H1 (cell line): ENCODE measurements around the gene TBCB. TPM values are rescaled to one million over a fixed set of nuclear protein-coding genes. Genes with fewer than 3 reads are reported as not detected.

Source experiments
- CTCF ChIA-PET: fragments of 300-600 bp; sonication (Branson Sonifier 250); formaldehyde crosslinking; loops from one replicate; lab custom pipeline; 2021; ENCODE audit not compliant: partially characterized antibody; lab: Charles Lee
- POLR2A ChIA-PET: fragments of 300-600 bp; sonication (Branson Sonifier 250); formaldehyde crosslinking; loops from one replicate; lab custom pipeline; 2021; ENCODE audit warnings: inconsistent platforms; ENCODE audit not compliant: partially characterized antibody; lab: Charles Lee
- DNase-seq, 2 experiments: peaks; one replicate each; pipeline versions ENCODE4 v3.0.0 to v3.0.0-alpha.2; 2010 to 2022; ENCODE audit warnings: low spot score in 2 of 2, low read depth in 1 of 2, mixed read lengths in 1 of 2
- FAIRE-seq: peaks from 2 replicates; lab custom pipeline; 2011; peaks lifted over from hg19 to GRCh38; lab: Jason Lieb, UNC
- H2AFZ ChIP-seq: 2 replicates; pipeline ENCODE4 v1.8.1; 2012; ENCODE audit warnings: low read length, inconsistent platforms
- H2AK5ac ChIP-seq: 2 replicates; pipeline ENCODE4 v1.6.1; 2013; ENCODE audit warnings: low read depth, low read length
- H2BK120ac ChIP-seq: replicated peaks from 2 replicates; pipeline ENCODE3; 2013; ENCODE audit warnings: low read depth, low read length, inconsistent platforms
- H2BK12ac ChIP-seq: 2 replicates; pipeline ENCODE4 v1.6.1; 2013; ENCODE audit warnings: low read depth, low read length
- H2BK15ac ChIP-seq: 2 replicates; pipeline ENCODE4 v1.6.1; 2013; ENCODE audit warnings: low read length
- H2BK20ac ChIP-seq: 2 replicates; pipeline ENCODE4 v1.6.1; 2013; ENCODE audit warnings: low read length
- H2BK5ac ChIP-seq: 2 replicates; pipeline ENCODE4 v1.6.1; 2013; ENCODE audit warnings: low read depth, low read length
- H3K14ac ChIP-seq: 2 replicates; pipeline ENCODE4 v1.6.1; 2013; ENCODE audit warnings: inconsistent platforms; ENCODE audit not compliant: insufficient read length
- H3K18ac ChIP-seq: 2 replicates; pipeline ENCODE4 v1.6.1; 2013; ENCODE audit warnings: low read length; ENCODE audit errors: extremely low read depth
- H3K23ac ChIP-seq: 2 replicates; pipeline ENCODE4 v1.6.1; 2013; ENCODE audit warnings: inconsistent platforms; ENCODE audit not compliant: insufficient read length
- H3K23me2 ChIP-seq: 2 replicates; pipeline ENCODE4 v1.6.1; 2013; ENCODE audit warnings: low read depth, low read length
- H3K27ac ChIP-seq: 2 replicates; pipeline ENCODE4 v1.6.1; 2011; ENCODE audit warnings: low read depth, low read length, inconsistent platforms
- H3K27me3 ChIP-seq, 4 experiments: replicated peaks in 1 of 4; 1 replicate in 1 of 4; 2 replicates in 3 of 4; pipeline versions ENCODE4 v1.6.1 to v1.8.1; 2011 to 2013; ENCODE audit warnings: low read length in 3 of 4, mild to moderate bottlenecking in 3 of 4, inconsistent platforms in 2 of 4, mixed read lengths in 2 of 4, moderate library complexity in 1 of 4; ENCODE audit not compliant: control insufficient read depth in 3 of 4, insufficient read depth in 3 of 4; ENCODE audit errors: extremely low read depth in 1 of 4
- H3K36me3 ChIP-seq, 4 experiments: 2 replicates each; pipeline versions ENCODE4 v1.6.1 to v1.8.1; 2011 to 2013; ENCODE audit warnings: mild to moderate bottlenecking in 4 of 4, low read length in 3 of 4, moderate library complexity in 2 of 4, control low read depth in 1 of 4, inconsistent platforms in 1 of 4; ENCODE audit not compliant: insufficient read depth in 4 of 4, control insufficient read depth in 2 of 4
- H3K4ac ChIP-seq: replicated peaks from 2 replicates; pipeline ENCODE3; 2013; ENCODE audit warnings: low read length, low read depth, mixed read lengths, inconsistent platforms; ENCODE audit not compliant: insufficient read length
- H3K4me1 ChIP-seq, 4 experiments: replicated peaks in 1 of 4; 1 replicate in 1 of 4; 2 replicates in 3 of 4; pipeline versions ENCODE4 v1.6.1 to v1.8.1; 2011 to 2013; ENCODE audit warnings: low read length in 3 of 4, inconsistent platforms in 2 of 4, mixed read lengths in 1 of 4; ENCODE audit not compliant: insufficient read depth in 4 of 4, control insufficient read depth in 3 of 4
- H3K4me2 ChIP-seq, 2 experiments: 2 replicates each; pipeline versions ENCODE4 v1.6.1 to v1.8.1; 2011 to 2013; ENCODE audit warnings: low read depth in 2 of 2, low read length in 2 of 2, control low read depth in 1 of 2, inconsistent platforms in 1 of 2, mild to moderate bottlenecking in 1 of 2; ENCODE audit not compliant: insufficient read depth in 1 of 2
- H3K4me3 ChIP-seq, 4 experiments: fragments of 200-600, 300-600 bp in 1 of 4; sonication (generic), shearing (Covaris generic), sonication (Bioruptor Twin) in 1 of 4; 2 replicates each; pipeline versions ENCODE4 v1.5.1 to v1.8.1; 2011 to 2016; ENCODE audit warnings: low read length in 4 of 4, low read depth in 3 of 4, control low read depth in 2 of 4, inconsistent platforms in 2 of 4, mild to moderate bottlenecking in 2 of 4, mixed read lengths in 1 of 4, moderate library complexity in 1 of 4; ENCODE audit not compliant: insufficient read depth in 2 of 4; ENCODE audit errors: extremely low read depth in 1 of 4
- H3K56ac ChIP-seq: replicated peaks from 2 replicates; pipeline ENCODE3; 2013; ENCODE audit warnings: low read depth, mild to moderate bottlenecking, mixed read lengths, low read length, inconsistent platforms; ENCODE audit not compliant: insufficient read length
- H3K79me1 ChIP-seq: 2 replicates; pipeline ENCODE4 v1.6.1; 2013; ENCODE audit warnings: low read depth, low read length, control low read depth
- H3K79me2 ChIP-seq, 2 experiments: 2 replicates each; pipeline versions ENCODE4 v1.6.1 to v1.8.1; 2012 to 2013; ENCODE audit warnings: low read length in 2 of 2, mild to moderate bottlenecking in 2 of 2, inconsistent platforms in 1 of 2; ENCODE audit not compliant: insufficient read depth in 2 of 2, control insufficient read depth in 1 of 2
- H3K9ac ChIP-seq, 4 experiments: replicated peaks in 1 of 4; 1 replicate in 1 of 4; 2 replicates in 3 of 4; pipeline versions ENCODE4 v1.6.1 to v1.8.1; 2011 to 2013; ENCODE audit warnings: low read depth in 3 of 4, low read length in 3 of 4, control low read depth in 2 of 4, mild to moderate bottlenecking in 2 of 4, moderate library complexity in 2 of 4, inconsistent platforms in 1 of 4; ENCODE audit errors: extremely low read depth in 1 of 4
- H3K9me3 ChIP-seq, 2 experiments: 2 replicates each; pipeline versions ENCODE4 v1.6.1 to v1.8.1; 2012 to 2013; ENCODE audit warnings: mild to moderate bottlenecking in 2 of 2, moderate library complexity in 2 of 2, control low read depth in 1 of 2, inconsistent platforms in 1 of 2, low read depth in 1 of 2, low read length in 1 of 2, mixed read lengths in 1 of 2; ENCODE audit not compliant: insufficient read depth in 2 of 2
- H4K20me1 ChIP-seq, 2 experiments: replicated peaks in 1 of 2; 2 replicates each; pipeline versions ENCODE3 to v1.8.1; 2011 to 2013; ENCODE audit warnings: inconsistent platforms in 2 of 2, low read length in 2 of 2, mild to moderate bottlenecking in 1 of 2; ENCODE audit not compliant: insufficient read depth in 2 of 2, control insufficient read depth in 1 of 2
- H4K5ac ChIP-seq: 2 replicates; pipeline ENCODE4 v1.6.1; 2013; ENCODE audit warnings: low read length, low read depth, mixed read lengths, inconsistent platforms; ENCODE audit not compliant: insufficient read length
- H4K8ac ChIP-seq: 2 replicates; pipeline ENCODE4 v1.8.0; 2013; ENCODE audit warnings: mild to moderate bottlenecking, moderate library complexity, low read length, inconsistent platforms; ENCODE audit not compliant: insufficient read depth; ENCODE audit errors: extremely low read depth
- H4K91ac ChIP-seq: replicated peaks from 2 replicates; pipeline ENCODE3; 2013; ENCODE audit warnings: low read length, mixed read lengths, inconsistent platforms; ENCODE audit not compliant: insufficient read length
- CBX5 ChIP-seq: fragments of 300-800, 300-1000 bp; sonication (generic); IDR thresholded peaks from 2 replicates; pipeline ENCODE4 v1.7.1; 2016; ENCODE audit warnings: antibody characterized with exemption, low read length, low read depth
- CBX8 ChIP-seq: fragments of 300-800, 300-1000 bp; sonication (generic); IDR thresholded peaks from 2 replicates; pipeline ENCODE4 v1.7.1; 2016; ENCODE audit warnings: low read depth, low read length, borderline replicate concordance
- CEBPB ChIP-seq: IDR thresholded peaks from 2 replicates; pipeline ENCODE4 v1.6.1; 2012; ENCODE audit warnings: low read depth, low read length
- EGR1 ChIP-seq: IDR thresholded peaks from 2 replicates; pipeline ENCODE4 v1.6.1; 2011; ENCODE audit warnings: low read depth, low read length, borderline replicate concordance
- JUND ChIP-seq: IDR thresholded peaks from 2 replicates; pipeline ENCODE4 v1.6.1; 2011; ENCODE audit warnings: mild to moderate bottlenecking, improper control_type of control experiment, low read length
- KDM4A ChIP-seq: IDR thresholded peaks from one replicate; pipeline ENCODE4 v1.7.1; 2012; ENCODE audit warnings: low read depth, mild to moderate bottlenecking, moderate library complexity, low read length, inconsistent platforms; ENCODE audit not compliant: severe bottlenecking
- POLR2AphosphoS5 ChIP-seq: IDR thresholded peaks from 2 replicates; pipeline ENCODE4 v1.6.1; 2011; ENCODE audit warnings: low read depth, low read length
- RXRA ChIP-seq: IDR thresholded peaks from 2 replicates; pipeline ENCODE4 v1.6.1; 2011; ENCODE audit warnings: low read depth, mild to moderate bottlenecking, low read length, moderate library complexity; ENCODE audit not compliant: insufficient read depth
- SAP30 ChIP-seq: fragments of 300-600 bp; sonication (generic); IDR thresholded peaks from 2 replicates; pipeline ENCODE4 v1.7.1; 2012; ENCODE audit warnings: low read length, moderate library complexity, mild to moderate bottlenecking, inconsistent platforms; ENCODE audit not compliant: insufficient read depth, insufficient replicate concordance
- SIX5 ChIP-seq: IDR thresholded peaks from 2 replicates; pipeline ENCODE4 v1.6.1; 2011; ENCODE audit warnings: mild to moderate bottlenecking, low read depth, low read length
- SP4 ChIP-seq: IDR thresholded peaks from 2 replicates; pipeline ENCODE4 v1.6.1; 2012; ENCODE audit warnings: low read length, inconsistent platforms
- TAF1 ChIP-seq: IDR thresholded peaks from 2 replicates; pipeline ENCODE4 v1.6.1; 2011; ENCODE audit warnings: mild to moderate bottlenecking, low read depth, low read length
- TAF7 ChIP-seq: optimal IDR thresholded peaks from 2 replicates; pipeline ENCODE3; 2011; ENCODE audit warnings: low read depth, mild to moderate bottlenecking, inconsistent platforms, low read length, moderate library complexity, borderline replicate concordance
- TBP ChIP-seq: IDR thresholded peaks from 2 replicates; pipeline ENCODE4 v1.6.1; 2011; ENCODE audit warnings: low read depth, low read length, improper control_type of control experiment
- TCF12 ChIP-seq: IDR thresholded peaks from 2 replicates; pipeline ENCODE4 v1.6.1; 2011; ENCODE audit warnings: low read depth, mild to moderate bottlenecking, low read length
- WGBS, 2 experiments: shearing (Covaris generic) in 1 of 2; methylation state at CpG; one replicate each; pipeline versions ENCODE4 v1.1.6 to v1.1.7; 2013 to 2015; ENCODE audit warnings: low lambda C conversion rate in 2 of 2, mixed read lengths in 2 of 2, inconsistent platforms in 1 of 2, low coverage in 1 of 2, missing lambda C conversion rate in 1 of 2; ENCODE audit not compliant: insufficient replicate concordance in 2 of 2, insufficient coverage in 1 of 2, insufficient read length in 1 of 2; ENCODE audit errors: extremely low coverage in 1 of 2, missing lambda C conversion rate in 1 of 2; 5-methylcytosine and 5-hydroxymethylcytosine counted together
- polyA plus RNA-seq, 7 experiments: library from polyadenylated mRNA; depleted of rRNA in 3 of 7; stranded (reverse) in 5 of 7; unstranded in 2 of 7; fragments of >200 nt in 5 of 7; fragments of 200-250 nt in 2 of 7; gene quantifications; 1 replicate in 5 of 7; 2 replicates in 1 of 7; 4 replicates in 1 of 7; pipeline versions ENCODE4 v1.2.1 to v1.2.3, GENCODE V29; 2011 to 2013; ENCODE audit warnings: missing spikeins in 2 of 7, mixed read lengths in 2 of 7
- total RNA-seq: library from RNA; stranded (reverse); fragmentation: NEBNext Ultra II Directional; extraction: Animal tissue kit (Norgen Biotek cat#: 25700); gene quantifications from 2 replicates; pipeline ENCODE4 v1.2.1, GENCODE V29; 2021

The TBCB gene
- total and polyA plus RNA-seq, 2 of the 8 experiments (the other 6 are each of a cell fraction or from before 2014, with no cell fraction given), result 153 to 286 TPM

DNA sequence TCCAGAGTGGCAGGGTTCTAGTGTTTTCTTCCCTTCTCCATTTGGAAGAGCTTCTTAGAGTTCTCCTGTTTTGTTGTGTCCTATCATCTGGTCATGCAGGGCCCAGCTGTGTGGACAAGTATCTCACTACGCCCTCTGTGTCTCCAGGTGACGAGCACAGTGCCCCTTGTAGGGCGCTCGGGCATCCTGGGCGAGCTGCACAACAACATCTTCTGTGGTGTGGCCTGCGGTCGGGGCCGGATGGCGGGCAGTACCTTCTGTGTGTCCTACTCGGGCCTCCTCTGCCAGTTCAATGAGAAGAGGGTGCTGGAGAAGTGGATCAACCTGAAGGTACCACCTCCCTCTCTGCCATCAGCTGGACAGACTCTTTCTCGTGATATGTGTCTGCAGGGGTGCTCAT lies 47.6 kb upstream of the TBCB start:
- Histone ChIP-seq H3K27ac (no peak overlapping the region), H3K4me3 (no peak overlapping the region), H3K36me3 (peaks cover 18 to 70% (median 46%) of the 10 kb centered on the region in 4 experiments)
- no peak for TF ChIP-seq RXRA
- no peak for TF ChIP-seq TAF1
- TF ChIP-seq CBX5, result no peak
- TF ChIP-seq SAP30, result no peak
- no peak for TF ChIP-seq TBP
- TF ChIP-seq EGR1, result no peak
- TF ChIP-seq CEBPB, result no peak
- TF ChIP-seq JUND, result no peak
- TF ChIP-seq SP4, result no peak
- no peak for TF ChIP-seq TAF7
- TF ChIP-seq TCF12, result no peak
- no peak for TF ChIP-seq CBX8
- no peak for TF ChIP-seq KDM4A
- TF ChIP-seq POLR2AphosphoS5, result no peak
- TF ChIP-seq SIX5, result no peak

More for the DNA sequence above, 47.6 kb upstream of the TBCB start:
- H3K9ac ChIP-seq, result no peak overlapping the region
- ChIA-PET POLR2A (interaction anchor here (0.6 to 1.3 kb wide), 3 partner anchors 14 to 531 kb away, joined by 3 read pairs; partner anchors contain the start of gene THAP8), CTCF (interaction anchor here (1.3 to 1.6 kb wide), 2 partner anchors 11 to 33 kb away, joined by 3 read pairs; no protein-coding TSS in a partner anchor)
- H3K18ac ChIP-seq, result no peak overlapping the region
- no peak for DNase-seq
- H4K91ac ChIP-seq, result no peak overlapping the region
- H3K23ac ChIP-seq, result no peak overlapping the region
- H3K14ac ChIP-seq, result no peak overlapping the region
- H4K20me1 ChIP-seq, result peaks cover 4 to 17% of the 10 kb centered on the region in 2 experiments
- no peaks in the 10 kb centered on the region for H3K27me3 ChIP-seq
- H2BK5ac ChIP-seq, result no peak overlapping the region
- no peak overlapping the region for H2AK5ac ChIP-seq
- H2BK15ac ChIP-seq, result no peak overlapping the region
- H3K4me2 ChIP-seq, result no peak overlapping the region
- H4K5ac ChIP-seq, result no peak overlapping the region
- no peaks in the 10 kb centered on the region; the same call in 1 of the 2 replicates for H3K79me1 ChIP-seq
- H3K56ac ChIP-seq, result no peak overlapping the region
- no peak overlapping the region for H2AFZ ChIP-seq
- no peak overlapping the region for H4K8ac ChIP-seq
- H3K23me2 ChIP-seq, result no peaks in the 10 kb centered on the region
- no peak overlapping the region for H2BK120ac ChIP-seq
- no peak overlapping the region for H3K4ac ChIP-seq
- no peak for FAIRE-seq
- H3K9me3 ChIP-seq, result no peaks in the 10 kb centered on the region
- 89% methylated on average over 11 of the region's 11 CpGs; no CpG with 5 or more reads in 1 of the 2 experiments for WGBS, 2 experiments
- no peak overlapping the region for H2BK12ac ChIP-seq
- no peak overlapping the region for H2BK20ac ChIP-seq
- no peaks in the 10 kb centered on the region for H3K79me2 ChIP-seq
- H3K4me1 ChIP-seq, result no peaks in the 10 kb centered on the region
